H1 (cell line): ENCODE measurements around the gene UBE2H. TPM values are rescaled to one million over a fixed set of nuclear protein-coding genes. Genes with fewer than 3 reads are reported as not detected.

Experiments used
- CTCF ChIA-PET: fragments of 300-600 bp; sonication (Branson Sonifier 250); formaldehyde crosslinking; loops from one replicate; lab custom pipeline; 2021; ENCODE audit not compliant: partially characterized antibody; lab: Charles Lee
- POLR2A ChIA-PET: fragments of 300-600 bp; sonication (Branson Sonifier 250); formaldehyde crosslinking; loops from one replicate; lab custom pipeline; 2021; ENCODE audit warnings: inconsistent platforms; ENCODE audit not compliant: partially characterized antibody; lab: Charles Lee
- DNase-seq, 2 experiments: peaks; one replicate each; pipeline versions ENCODE4 v3.0.0 to v3.0.0-alpha.2; 2010 to 2022; ENCODE audit warnings: low spot score in 2 of 2, low read depth in 1 of 2, mixed read lengths in 1 of 2
- FAIRE-seq: peaks from 2 replicates; lab custom pipeline; 2011; peaks lifted over from hg19 to GRCh38; lab: Jason Lieb, UNC
- H2AFZ ChIP-seq: 2 replicates; pipeline ENCODE4 v1.8.1; 2012; ENCODE audit warnings: low read length, inconsistent platforms
- H2AK5ac ChIP-seq: 2 replicates; pipeline ENCODE4 v1.6.1; 2013; ENCODE audit warnings: low read depth, low read length
- H2BK120ac ChIP-seq: replicated peaks from 2 replicates; pipeline ENCODE3; 2013; ENCODE audit warnings: low read depth, low read length, inconsistent platforms
- H2BK12ac ChIP-seq: 2 replicates; pipeline ENCODE4 v1.6.1; 2013; ENCODE audit warnings: low read depth, low read length
- H2BK15ac ChIP-seq: 2 replicates; pipeline ENCODE4 v1.6.1; 2013; ENCODE audit warnings: low read length
- H2BK20ac ChIP-seq: 2 replicates; pipeline ENCODE4 v1.6.1; 2013; ENCODE audit warnings: low read length
- H2BK5ac ChIP-seq: 2 replicates; pipeline ENCODE4 v1.6.1; 2013; ENCODE audit warnings: low read depth, low read length
- H3K14ac ChIP-seq: 2 replicates; pipeline ENCODE4 v1.6.1; 2013; ENCODE audit warnings: inconsistent platforms; ENCODE audit not compliant: insufficient read length
- H3K18ac ChIP-seq: 2 replicates; pipeline ENCODE4 v1.6.1; 2013; ENCODE audit warnings: low read length; ENCODE audit errors: extremely low read depth
- H3K23ac ChIP-seq: 2 replicates; pipeline ENCODE4 v1.6.1; 2013; ENCODE audit warnings: inconsistent platforms; ENCODE audit not compliant: insufficient read length
- H3K23me2 ChIP-seq: 2 replicates; pipeline ENCODE4 v1.6.1; 2013; ENCODE audit warnings: low read depth, low read length
- H3K27ac ChIP-seq: 2 replicates; pipeline ENCODE4 v1.6.1; 2011; ENCODE audit warnings: low read depth, low read length, inconsistent platforms
- H3K27me3 ChIP-seq, 4 experiments: replicated peaks in 1 of 4; 1 replicate in 1 of 4; 2 replicates in 3 of 4; pipeline versions ENCODE4 v1.6.1 to v1.8.1; 2011 to 2013; ENCODE audit warnings: low read length in 3 of 4, mild to moderate bottlenecking in 3 of 4, inconsistent platforms in 2 of 4, mixed read lengths in 2 of 4, moderate library complexity in 1 of 4; ENCODE audit not compliant: control insufficient read depth in 3 of 4, insufficient read depth in 3 of 4; ENCODE audit errors: extremely low read depth in 1 of 4
- H3K36me3 ChIP-seq, 4 experiments: 2 replicates each; pipeline versions ENCODE4 v1.6.1 to v1.8.1; 2011 to 2013; ENCODE audit warnings: mild to moderate bottlenecking in 4 of 4, low read length in 3 of 4, moderate library complexity in 2 of 4, control low read depth in 1 of 4, inconsistent platforms in 1 of 4; ENCODE audit not compliant: insufficient read depth in 4 of 4, control insufficient read depth in 2 of 4
- H3K4ac ChIP-seq: replicated peaks from 2 replicates; pipeline ENCODE3; 2013; ENCODE audit warnings: low read length, low read depth, mixed read lengths, inconsistent platforms; ENCODE audit not compliant: insufficient read length
- H3K4me1 ChIP-seq, 4 experiments: replicated peaks in 1 of 4; 1 replicate in 1 of 4; 2 replicates in 3 of 4; pipeline versions ENCODE4 v1.6.1 to v1.8.1; 2011 to 2013; ENCODE audit warnings: low read length in 3 of 4, inconsistent platforms in 2 of 4, mixed read lengths in 1 of 4; ENCODE audit not compliant: insufficient read depth in 4 of 4, control insufficient read depth in 3 of 4
- H3K4me2 ChIP-seq, 2 experiments: 2 replicates each; pipeline versions ENCODE4 v1.6.1 to v1.8.1; 2011 to 2013; ENCODE audit warnings: low read depth in 2 of 2, low read length in 2 of 2, control low read depth in 1 of 2, inconsistent platforms in 1 of 2, mild to moderate bottlenecking in 1 of 2; ENCODE audit not compliant: insufficient read depth in 1 of 2
- H3K4me3 ChIP-seq, 4 experiments: fragments of 200-600, 300-600 bp in 1 of 4; sonication (generic), shearing (Covaris generic), sonication (Bioruptor Twin) in 1 of 4; 2 replicates each; pipeline versions ENCODE4 v1.5.1 to v1.8.1; 2011 to 2016; ENCODE audit warnings: low read length in 4 of 4, low read depth in 3 of 4, control low read depth in 2 of 4, inconsistent platforms in 2 of 4, mild to moderate bottlenecking in 2 of 4, mixed read lengths in 1 of 4, moderate library complexity in 1 of 4; ENCODE audit not compliant: insufficient read depth in 2 of 4; ENCODE audit errors: extremely low read depth in 1 of 4
- H3K56ac ChIP-seq: replicated peaks from 2 replicates; pipeline ENCODE3; 2013; ENCODE audit warnings: low read depth, mild to moderate bottlenecking, mixed read lengths, low read length, inconsistent platforms; ENCODE audit not compliant: insufficient read length
- H3K79me1 ChIP-seq: 2 replicates; pipeline ENCODE4 v1.6.1; 2013; ENCODE audit warnings: low read depth, low read length, control low read depth
- H3K79me2 ChIP-seq, 2 experiments: 2 replicates each; pipeline versions ENCODE4 v1.6.1 to v1.8.1; 2012 to 2013; ENCODE audit warnings: low read length in 2 of 2, mild to moderate bottlenecking in 2 of 2, inconsistent platforms in 1 of 2; ENCODE audit not compliant: insufficient read depth in 2 of 2, control insufficient read depth in 1 of 2
- H3K9ac ChIP-seq, 4 experiments: replicated peaks in 1 of 4; 1 replicate in 1 of 4; 2 replicates in 3 of 4; pipeline versions ENCODE4 v1.6.1 to v1.8.1; 2011 to 2013; ENCODE audit warnings: low read depth in 3 of 4, low read length in 3 of 4, control low read depth in 2 of 4, mild to moderate bottlenecking in 2 of 4, moderate library complexity in 2 of 4, inconsistent platforms in 1 of 4; ENCODE audit errors: extremely low read depth in 1 of 4
- H3K9me3 ChIP-seq, 2 experiments: 2 replicates each; pipeline versions ENCODE4 v1.6.1 to v1.8.1; 2012 to 2013; ENCODE audit warnings: mild to moderate bottlenecking in 2 of 2, moderate library complexity in 2 of 2, control low read depth in 1 of 2, inconsistent platforms in 1 of 2, low read depth in 1 of 2, low read length in 1 of 2, mixed read lengths in 1 of 2; ENCODE audit not compliant: insufficient read depth in 2 of 2
- H4K20me1 ChIP-seq, 2 experiments: replicated peaks in 1 of 2; 2 replicates each; pipeline versions ENCODE3 to v1.8.1; 2011 to 2013; ENCODE audit warnings: inconsistent platforms in 2 of 2, low read length in 2 of 2, mild to moderate bottlenecking in 1 of 2; ENCODE audit not compliant: insufficient read depth in 2 of 2, control insufficient read depth in 1 of 2
- H4K5ac ChIP-seq: 2 replicates; pipeline ENCODE4 v1.6.1; 2013; ENCODE audit warnings: low read length, low read depth, mixed read lengths, inconsistent platforms; ENCODE audit not compliant: insufficient read length
- H4K8ac ChIP-seq: 2 replicates; pipeline ENCODE4 v1.8.0; 2013; ENCODE audit warnings: mild to moderate bottlenecking, moderate library complexity, low read length, inconsistent platforms; ENCODE audit not compliant: insufficient read depth; ENCODE audit errors: extremely low read depth
- H4K91ac ChIP-seq: replicated peaks from 2 replicates; pipeline ENCODE3; 2013; ENCODE audit warnings: low read length, mixed read lengths, inconsistent platforms; ENCODE audit not compliant: insufficient read length
- CBX8 ChIP-seq: fragments of 300-800, 300-1000 bp; sonication (generic); IDR thresholded peaks from 2 replicates; pipeline ENCODE4 v1.7.1; 2016; ENCODE audit warnings: low read depth, low read length, borderline replicate concordance
- TBP ChIP-seq: IDR thresholded peaks from 2 replicates; pipeline ENCODE4 v1.6.1; 2011; ENCODE audit warnings: low read depth, low read length, improper control_type of control experiment
- WGBS, 2 experiments: shearing (Covaris generic) in 1 of 2; methylation state at CpG; one replicate each; pipeline versions ENCODE4 v1.1.6 to v1.1.7; 2013 to 2015; ENCODE audit warnings: low lambda C conversion rate in 2 of 2, mixed read lengths in 2 of 2, inconsistent platforms in 1 of 2, low coverage in 1 of 2, missing lambda C conversion rate in 1 of 2; ENCODE audit not compliant: insufficient replicate concordance in 2 of 2, insufficient coverage in 1 of 2, insufficient read length in 1 of 2; ENCODE audit errors: extremely low coverage in 1 of 2, missing lambda C conversion rate in 1 of 2; 5-methylcytosine and 5-hydroxymethylcytosine counted together
- polyA plus RNA-seq, 7 experiments: library from polyadenylated mRNA; depleted of rRNA in 3 of 7; stranded (reverse) in 5 of 7; unstranded in 2 of 7; fragments of >200 nt in 5 of 7; fragments of 200-250 nt in 2 of 7; gene quantifications; 1 replicate in 5 of 7; 2 replicates in 1 of 7; 4 replicates in 1 of 7; pipeline versions ENCODE4 v1.2.1 to v1.2.3, GENCODE V29; 2011 to 2013; ENCODE audit warnings: missing spikeins in 2 of 7, mixed read lengths in 2 of 7
- total RNA-seq: library from RNA; stranded (reverse); fragmentation: NEBNext Ultra II Directional; extraction: Animal tissue kit (Norgen Biotek cat#: 25700); gene quantifications from 2 replicates; pipeline ENCODE4 v1.2.1, GENCODE V29; 2021

UBE2H gene
- total and polyA plus RNA-seq, 2 of the 8 experiments (the other 6 are each of a cell fraction or from before 2014, with no cell fraction given) = 30.6 to 62.2 TPM

DNA sequence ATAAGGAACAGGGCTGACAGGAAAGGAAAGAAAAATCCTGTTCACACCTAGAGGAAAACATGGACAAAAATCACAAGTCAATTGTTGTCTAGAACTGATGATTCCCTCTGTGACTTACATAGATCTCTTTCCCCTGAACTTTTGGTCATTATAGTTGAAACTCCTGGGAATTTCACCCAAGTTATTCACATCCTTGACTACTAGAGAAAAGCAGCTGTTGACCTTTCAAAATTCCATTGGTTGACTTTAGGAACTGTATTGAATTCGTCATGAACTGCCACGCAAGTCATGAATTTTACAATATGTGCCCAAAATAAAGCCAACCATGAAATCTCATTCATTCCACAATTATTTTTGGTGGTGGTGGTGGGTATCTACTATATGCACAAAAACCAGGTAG lies 104.3 kb downstream of the UBE2H start:
- Histone ChIP-seq H3K56ac (no peak overlapping the region), H4K91ac (no peak overlapping the region), H3K14ac (no peak overlapping the region), H3K27me3 (no peaks in the 10 kb centered on the region), H2BK5ac (no peak overlapping the region), H3K4me2 (no peak overlapping the region), H4K20me1 (peaks cover 0 to 2% of the 10 kb centered on the region in 2 experiments), H3K9me3 (no peaks in the 10 kb centered on the region), H3K79me2 (peaks cover 0 to 11% of the 10 kb centered on the region in 2 experiments; a peak in 1 of 4 replicates), H3K79me1 (no peaks in the 10 kb centered on the region; the same call in 1 of the 2 replicates), H2AFZ (no peak overlapping the region), H2BK120ac (no peak overlapping the region), H3K4me3 (no peak overlapping the region), H2BK20ac (no peak overlapping the region), H3K4ac (no peak overlapping the region), H3K27ac (no peak overlapping the region), H4K5ac (no peak overlapping the region), H2BK12ac (no peak overlapping the region), H3K9ac (no peak overlapping the region), H2AK5ac (no peak overlapping the region), H3K18ac (no peak overlapping the region), H3K4me1 (peaks cover under 1 to 11% (median 4%) of the 10 kb centered on the region in 4 experiments), H2BK15ac (no peak overlapping the region), H4K8ac (no peak overlapping the region), H3K23me2 (no peaks in the 10 kb centered on the region), H3K36me3 (no peaks in the 10 kb centered on the region), H3K23ac (no peak overlapping the region)
- POLR2A ChIA-PET = interaction anchor here (1.0 kb wide), 1 partner anchor 102 kb away, joined by 3 read pairs; no protein-coding TSS in a partner anchor
- CTCF ChIA-PET = interaction anchor here (0.7 kb wide), 2 partner anchors 37 to 447 kb away, joined by 3 to 4 read pairs; no protein-coding TSS in a partner anchor
- no peak for DNase-seq
- 98% methylated on average over 2 of the region's 2 CpGs; no CpG with 5 or more reads in 1 of the 2 experiments for WGBS, 2 experiments
- no peak for FAIRE-seq
- TF ChIP-seq TBP (no peak), CBX8 (no peak)
